Thyroid gland (tissue), 4 donors: ENCODE data around the gene SCARB1.

Experiments
- POLR2A ChIP-seq, 2 donors: fragments of 450-650 bp; IDR thresholded peaks; one replicate each; pipeline ENCODE4 v1.6.1; 2017; ENCODE audit warnings: antibody characterized with exemption in 2 of 2, mild to moderate bottlenecking in 2 of 2, moderate library complexity in 1 of 2
- TF ChIP-seq, protein P1 (sequence below), 6 experiments: fragments of 200-600 bp in 3 of 6; fragments of 450-650 bp in 3 of 6; sonication (generic) in 3 of 6; IDR thresholded peaks; one replicate each; pipeline ENCODE4 v1.5.1; 2016 to 2019; ENCODE audit warnings: antibody characterized with exemption in 6 of 6, mild to moderate bottlenecking in 2 of 6, inconsistent platforms in 1 of 6, moderate library complexity in 1 of 6

DNA sequence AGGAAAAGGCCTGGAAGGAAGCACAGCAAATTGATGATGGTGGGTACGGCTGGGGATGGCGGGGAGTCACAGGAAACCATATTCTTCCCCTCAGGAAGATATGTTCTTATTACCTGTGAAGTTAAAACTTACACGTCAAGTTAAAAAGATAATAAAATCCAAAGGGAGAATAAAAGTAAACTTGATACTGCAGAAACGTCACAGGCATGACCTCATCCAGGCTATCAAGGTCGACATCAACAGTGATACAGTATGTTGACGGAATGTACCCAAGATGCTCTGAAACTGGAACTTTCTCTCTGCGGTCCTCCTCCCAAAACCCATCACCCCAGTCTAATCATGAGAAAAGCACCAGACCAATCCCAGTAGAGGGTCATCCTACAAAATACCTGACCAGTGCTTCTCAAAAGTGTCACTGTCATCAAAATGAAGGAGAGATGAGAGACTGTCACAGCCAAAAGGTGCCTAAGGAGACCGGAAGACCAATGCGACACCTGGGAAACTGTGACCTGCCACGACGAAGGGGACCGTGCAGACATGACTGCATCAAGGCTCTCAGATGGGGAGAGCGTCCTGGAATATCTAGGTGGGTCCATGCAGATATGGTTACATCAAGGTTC, 74.6 kb downstream of the SCARB1 start:
- TF ChIP-seq, protein P1, sequence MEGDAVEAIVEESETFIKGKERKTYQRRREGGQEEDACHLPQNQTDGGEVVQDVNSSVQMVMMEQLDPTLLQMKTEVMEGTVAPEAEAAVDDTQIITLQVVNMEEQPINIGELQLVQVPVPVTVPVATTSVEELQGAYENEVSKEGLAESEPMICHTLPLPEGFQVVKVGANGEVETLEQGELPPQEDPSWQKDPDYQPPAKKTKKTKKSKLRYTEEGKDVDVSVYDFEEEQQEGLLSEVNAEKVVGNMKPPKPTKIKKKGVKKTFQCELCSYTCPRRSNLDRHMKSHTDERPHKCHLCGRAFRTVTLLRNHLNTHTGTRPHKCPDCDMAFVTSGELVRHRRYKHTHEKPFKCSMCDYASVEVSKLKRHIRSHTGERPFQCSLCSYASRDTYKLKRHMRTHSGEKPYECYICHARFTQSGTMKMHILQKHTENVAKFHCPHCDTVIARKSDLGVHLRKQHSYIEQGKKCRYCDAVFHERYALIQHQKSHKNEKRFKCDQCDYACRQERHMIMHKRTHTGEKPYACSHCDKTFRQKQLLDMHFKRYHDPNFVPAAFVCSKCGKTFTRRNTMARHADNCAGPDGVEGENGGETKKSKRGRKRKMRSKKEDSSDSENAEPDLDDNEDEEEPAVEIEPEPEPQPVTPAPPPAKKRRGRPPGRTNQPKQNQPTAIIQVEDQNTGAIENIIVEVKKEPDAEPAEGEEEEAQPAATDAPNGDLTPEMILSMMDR (IDR thresholded peaks at IDR 0.05): no peak
- no peak for TF ChIP-seq POLR2A (IDR thresholded peaks at IDR 0.05)
